SU-DHL-6 (cell line): Measurements from ENCODE around the gene KIF3A.

Source experiments
- EZH2phosphoT487 ChIP-seq: fragments of 200-600 bp; sonication (generic), shearing (Covaris generic); conservative IDR thresholded peaks from 2 replicates; pipeline ENCODE4 v1.6.1; 2018; ENCODE audit warnings: mild to moderate bottlenecking, antibody characterized with exemption, low read length, moderate library complexity, mixed read lengths
- TF ChIP-seq, protein P1 (sequence below): fragments of 200-600 bp; sonication (generic); IDR thresholded peaks from one replicate; pipeline ENCODE4 v1.5.1; 2017; ENCODE audit warnings: antibody characterized with exemption, mild to moderate bottlenecking, low read length, moderate library complexity; ENCODE audit not compliant: insufficient read depth, poor library complexity, severe bottlenecking

DNA sequence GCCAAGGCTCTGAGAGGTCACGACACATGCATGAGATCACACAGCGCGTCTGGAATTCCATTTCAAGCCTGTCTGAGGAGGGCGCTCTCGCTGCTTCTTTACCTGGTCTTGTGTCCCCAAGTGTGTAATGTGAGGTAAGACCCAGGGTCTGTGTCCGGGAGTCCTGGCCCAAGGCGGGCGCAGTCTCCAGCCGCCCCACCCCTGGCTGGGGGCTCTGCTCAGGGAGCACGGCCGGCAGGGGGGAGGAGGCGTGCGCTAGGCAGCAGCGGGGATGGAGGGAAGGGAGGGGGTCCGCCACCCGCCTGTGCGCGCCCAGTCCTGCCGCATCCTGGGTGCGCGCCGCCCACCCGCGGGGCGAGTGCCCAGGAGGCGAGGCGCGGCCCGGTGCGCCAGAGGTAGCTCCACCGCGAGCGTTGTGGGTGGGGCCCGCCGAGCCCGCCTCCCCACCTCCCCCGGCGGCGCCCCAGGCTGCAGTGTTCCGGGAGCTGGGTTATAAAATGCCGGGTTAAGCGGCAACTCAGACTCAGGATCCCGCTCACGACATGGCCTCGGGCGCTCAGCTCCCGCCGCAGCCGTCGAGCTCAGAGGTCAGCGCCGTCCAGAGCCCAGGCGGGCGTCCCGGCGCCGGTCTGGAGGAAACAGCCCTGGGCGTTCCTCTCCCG is 9.7 kb upstream of the KIF3A start, which contains the start of gene CCNI2:
- TF ChIP-seq, protein P1, sequence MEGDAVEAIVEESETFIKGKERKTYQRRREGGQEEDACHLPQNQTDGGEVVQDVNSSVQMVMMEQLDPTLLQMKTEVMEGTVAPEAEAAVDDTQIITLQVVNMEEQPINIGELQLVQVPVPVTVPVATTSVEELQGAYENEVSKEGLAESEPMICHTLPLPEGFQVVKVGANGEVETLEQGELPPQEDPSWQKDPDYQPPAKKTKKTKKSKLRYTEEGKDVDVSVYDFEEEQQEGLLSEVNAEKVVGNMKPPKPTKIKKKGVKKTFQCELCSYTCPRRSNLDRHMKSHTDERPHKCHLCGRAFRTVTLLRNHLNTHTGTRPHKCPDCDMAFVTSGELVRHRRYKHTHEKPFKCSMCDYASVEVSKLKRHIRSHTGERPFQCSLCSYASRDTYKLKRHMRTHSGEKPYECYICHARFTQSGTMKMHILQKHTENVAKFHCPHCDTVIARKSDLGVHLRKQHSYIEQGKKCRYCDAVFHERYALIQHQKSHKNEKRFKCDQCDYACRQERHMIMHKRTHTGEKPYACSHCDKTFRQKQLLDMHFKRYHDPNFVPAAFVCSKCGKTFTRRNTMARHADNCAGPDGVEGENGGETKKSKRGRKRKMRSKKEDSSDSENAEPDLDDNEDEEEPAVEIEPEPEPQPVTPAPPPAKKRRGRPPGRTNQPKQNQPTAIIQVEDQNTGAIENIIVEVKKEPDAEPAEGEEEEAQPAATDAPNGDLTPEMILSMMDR: peak; percentile 44
- TF ChIP-seq EZH2phosphoT487: peak; percentile 22; the same call in 1 of the 2 replicates
